Ascending aorta (tissue), 2 donors: Measurements from ENCODE around the gene DBH. TPM values are rescaled to one million over a fixed set of nuclear protein-coding genes. Genes with fewer than 3 reads are reported as not detected.

ENCODE experiments used
- DNase-seq, 2 donors: peaks; one replicate each; pipeline ENCODE4 v3.0.0-alpha.2; 2019; ENCODE audit warnings: low spot score in 2 of 2
- H3K27ac ChIP-seq, 2 donors: fragments of 200-600 bp; sonication (generic); one replicate each; pipeline ENCODE4 v1.5.1; 2016 to 2017; ENCODE audit warnings: mild to moderate bottlenecking in 1 of 2
- H3K27me3 ChIP-seq: fragments of 200-600 bp; sonication (generic); one replicate; pipeline ENCODE4 v1.5.1; 2017
- H3K36me3 ChIP-seq, 2 donors: fragments of 200-600 bp; sonication (generic); one replicate each; pipeline ENCODE4 v1.5.1; 2016
- H3K4me1 ChIP-seq, 2 donors: fragments of 200-600 bp; sonication (generic); one replicate each; pipeline ENCODE4 v1.5.1; 2016 to 2017; ENCODE audit warnings: mild to moderate bottlenecking in 1 of 2
- H3K4me3 ChIP-seq, 2 donors: fragments of 200-600 bp; sonication (generic); one replicate each; pipeline ENCODE4 v1.5.1; 2016 to 2017; ENCODE audit warnings: mild to moderate bottlenecking in 1 of 2
- H3K9me3 ChIP-seq, 2 donors: fragments of 200-600 bp; sonication (generic); one replicate each; pipeline ENCODE4 v1.5.1; 2016
- intact Hi-C: fragments of 100-400 bp; cut with DNase I; formaldehyde crosslinking; loops from one replicate; pipeline ENCODE4 v1.15.1; 2023
- total RNA-seq: library from RNA; depleted of rRNA; stranded (reverse); fragments of >200 nt; gene quantifications from one replicate; pipeline ENCODE4 v1.1.0, GENCODE V29; 2016
- TF ChIP-seq, protein P1 (sequence below), 3 experiments: fragments of 200-600 bp in 2 of 3; fragments of 450-650 bp in 1 of 3; sonication (generic) in 2 of 3; IDR thresholded peaks; one replicate each; pipeline ENCODE4 v1.5.1; 2016 to 2019; ENCODE audit warnings: antibody characterized with exemption in 3 of 3, mild to moderate bottlenecking in 1 of 3, moderate library complexity in 1 of 3

Gene DBH
- total RNA-seq, 1 donor from 2014 or later, result not detected

DNA sequence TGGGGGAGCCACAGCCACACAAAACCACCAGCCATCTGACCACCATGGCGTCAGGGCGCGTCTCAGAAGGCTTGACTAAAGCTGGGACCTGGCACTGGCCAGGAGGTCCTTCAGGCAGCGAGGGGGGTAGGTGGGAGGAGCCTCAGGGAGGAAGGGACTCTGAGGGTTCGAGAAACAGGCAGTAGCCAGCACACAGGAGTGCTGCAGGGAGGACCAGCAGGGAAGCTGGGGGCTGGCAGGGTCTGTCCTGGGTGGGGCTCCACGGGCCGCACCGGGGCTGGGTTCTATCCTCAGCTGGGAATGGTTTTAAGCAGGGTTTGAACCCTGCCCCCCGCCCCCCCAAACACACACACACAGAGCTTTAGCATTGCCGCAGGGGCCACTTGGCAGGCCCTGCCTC lies 34.4 kb upstream of the DBH start:
- intact Hi-C loops, result no loop called here
- no peak for DNase-seq

DNA sequence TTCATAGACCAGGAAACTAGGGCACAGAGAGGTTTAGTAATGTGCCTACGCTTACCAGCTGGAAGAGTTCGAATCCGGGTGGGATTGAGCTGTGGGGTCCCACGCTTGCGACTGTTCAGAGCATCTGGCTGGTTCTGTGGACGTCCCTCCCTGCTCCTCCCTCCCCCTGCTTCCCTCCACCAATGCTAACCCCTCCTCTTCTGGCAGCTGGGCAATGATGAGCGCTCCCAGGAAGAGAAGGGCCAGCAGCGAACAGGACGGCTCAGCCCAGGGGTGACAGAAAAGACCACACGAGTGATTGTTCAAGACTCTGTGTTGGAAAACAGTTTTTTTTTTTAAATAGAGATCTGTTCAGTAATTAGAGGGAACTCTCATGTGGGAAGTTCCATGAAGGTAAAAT lies 33.9 kb upstream of the DBH start:
- no peak overlapping the region for H3K4me3 ChIP-seq
- no peaks in the 10 kb centered on the region for H3K27me3 ChIP-seq
- peaks cover 9 to 10% of the 10 kb centered on the region in 2 donors for H3K9me3 ChIP-seq
- TF ChIP-seq, protein P1, sequence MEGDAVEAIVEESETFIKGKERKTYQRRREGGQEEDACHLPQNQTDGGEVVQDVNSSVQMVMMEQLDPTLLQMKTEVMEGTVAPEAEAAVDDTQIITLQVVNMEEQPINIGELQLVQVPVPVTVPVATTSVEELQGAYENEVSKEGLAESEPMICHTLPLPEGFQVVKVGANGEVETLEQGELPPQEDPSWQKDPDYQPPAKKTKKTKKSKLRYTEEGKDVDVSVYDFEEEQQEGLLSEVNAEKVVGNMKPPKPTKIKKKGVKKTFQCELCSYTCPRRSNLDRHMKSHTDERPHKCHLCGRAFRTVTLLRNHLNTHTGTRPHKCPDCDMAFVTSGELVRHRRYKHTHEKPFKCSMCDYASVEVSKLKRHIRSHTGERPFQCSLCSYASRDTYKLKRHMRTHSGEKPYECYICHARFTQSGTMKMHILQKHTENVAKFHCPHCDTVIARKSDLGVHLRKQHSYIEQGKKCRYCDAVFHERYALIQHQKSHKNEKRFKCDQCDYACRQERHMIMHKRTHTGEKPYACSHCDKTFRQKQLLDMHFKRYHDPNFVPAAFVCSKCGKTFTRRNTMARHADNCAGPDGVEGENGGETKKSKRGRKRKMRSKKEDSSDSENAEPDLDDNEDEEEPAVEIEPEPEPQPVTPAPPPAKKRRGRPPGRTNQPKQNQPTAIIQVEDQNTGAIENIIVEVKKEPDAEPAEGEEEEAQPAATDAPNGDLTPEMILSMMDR (IDR thresholded peaks at IDR 0.05), result no peak
- H3K36me3 ChIP-seq, result no peaks in the 10 kb centered on the region
- no peak for DNase-seq
- intact Hi-C loops, result no loop called here
- H3K27ac ChIP-seq, result no peak overlapping the region
- no peaks in the 10 kb centered on the region for H3K4me1 ChIP-seq

More for the DNA sequence above, 34.4 kb upstream of the DBH start:
- TF ChIP-seq, protein P1 (IDR thresholded peaks at IDR 0.05), result no peak
- Histone ChIP-seq H3K4me1 (no peaks in the 10 kb centered on the region), H3K9me3 (peaks cover 15 to 16% of the 10 kb centered on the region in 2 donors), H3K27ac (no peak overlapping the region), H3K4me3 (no peak overlapping the region), H3K27me3 (no peaks in the 10 kb centered on the region), H3K36me3 (no peaks in the 10 kb centered on the region)

DNA sequence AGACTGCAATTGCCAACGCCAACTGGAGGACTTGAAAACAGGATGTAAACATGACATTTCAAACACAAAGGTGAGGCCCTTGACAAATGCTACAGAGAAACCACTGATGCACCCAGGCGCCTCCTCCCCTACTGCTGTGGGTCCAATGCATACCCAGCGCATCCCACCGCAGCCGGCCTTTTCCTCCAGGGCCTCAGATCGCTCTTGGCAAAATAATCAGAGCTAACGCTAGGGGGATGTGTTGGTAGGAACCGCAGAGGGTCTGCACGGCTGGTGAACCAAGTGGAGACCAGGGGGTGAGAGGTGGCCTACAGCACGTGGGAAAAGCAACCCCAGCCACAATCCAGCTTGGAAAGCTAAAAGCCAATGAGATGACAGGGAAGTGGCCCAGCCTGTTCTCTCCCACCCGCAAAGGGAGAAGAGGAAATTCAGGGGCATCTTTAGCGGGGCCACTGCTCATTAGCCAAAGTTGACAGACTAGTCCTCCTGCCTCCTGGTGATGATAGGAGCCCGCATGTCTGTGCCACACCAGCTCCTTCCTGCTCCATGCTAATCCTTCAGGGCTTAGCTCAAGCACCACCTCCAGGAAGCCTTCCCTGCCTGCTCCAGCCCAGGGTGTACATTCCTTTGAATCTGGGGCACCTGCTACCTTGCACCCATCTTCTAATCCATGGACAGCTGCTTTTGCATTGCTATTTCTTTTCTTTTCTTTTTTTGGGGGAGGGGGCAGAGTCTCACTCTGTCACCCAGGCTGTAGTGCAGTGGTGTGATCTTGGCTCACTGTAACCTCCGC lies 32.8 kb upstream of the DBH start:
- H3K36me3 ChIP-seq, result no peaks in the 10 kb centered on the region
- TF ChIP-seq, protein P1 (IDR thresholded peaks at IDR 0.05), result no peak
- H3K27ac ChIP-seq, result no peak overlapping the region
- no peak for DNase-seq
- H3K4me1 ChIP-seq, result no peaks in the 10 kb centered on the region
- H3K4me3 ChIP-seq, result no peak overlapping the region
- intact Hi-C loops, result no loop called here
- peaks cover 4% of the 10 kb centered on the region for H3K27me3 ChIP-seq
- no peaks in the 10 kb centered on the region for H3K9me3 ChIP-seq

DNA sequence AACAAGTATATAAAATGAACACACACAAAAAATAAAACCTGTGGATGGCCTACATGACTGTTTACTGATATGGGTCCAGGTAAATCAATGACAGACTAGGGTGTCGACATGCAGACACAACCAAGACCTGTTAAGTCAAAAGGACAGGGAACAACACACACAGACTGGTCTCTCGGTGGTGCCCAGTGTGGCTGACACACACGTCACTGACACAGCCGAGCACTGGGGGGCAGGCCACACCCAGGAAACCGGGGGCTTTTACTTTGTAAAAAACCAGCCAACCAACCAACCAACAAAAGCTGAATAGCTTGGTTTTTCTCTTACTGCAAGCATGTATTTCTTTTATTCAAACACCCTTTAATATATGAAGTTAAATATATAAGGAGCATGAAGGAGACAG lies 31.9 kb upstream of the DBH start:
- intact Hi-C loops, result no loop called here
- Histone ChIP-seq H3K4me3 (no peak overlapping the region), H3K27ac (no peak overlapping the region), H3K9me3 (no peaks in the 10 kb centered on the region), H3K27me3 (peaks cover 4% of the 10 kb centered on the region), H3K4me1 (no peaks in the 10 kb centered on the region), H3K36me3 (no peaks in the 10 kb centered on the region)
- DNase-seq, result no peak
- TF ChIP-seq, protein P1 (IDR thresholded peaks at IDR 0.05), result no peak

DNA sequence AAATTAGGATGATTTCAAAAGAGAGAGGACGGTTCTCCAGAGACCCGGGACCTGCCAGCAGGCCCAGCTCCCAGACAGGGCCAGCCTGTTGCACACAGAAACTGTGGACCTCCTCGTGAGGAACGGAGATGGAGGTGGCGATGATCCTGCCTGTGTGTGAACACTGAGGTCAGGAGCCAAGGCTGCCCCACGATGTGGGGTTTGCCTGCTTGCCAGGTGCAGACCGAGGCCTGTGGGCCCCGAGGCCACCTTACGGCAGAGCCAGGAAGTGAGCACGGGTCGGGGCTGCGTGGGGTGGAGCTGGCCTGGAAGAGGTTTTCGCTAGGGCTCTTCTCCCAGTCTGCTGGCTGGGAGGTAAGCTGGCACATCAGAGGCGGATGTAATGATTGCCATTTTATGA lies 31.3 kb upstream of the DBH start:
- intact Hi-C loops, result no loop called here
- DNase-seq, result no peak
- no peaks in the 10 kb centered on the region for H3K36me3 ChIP-seq
- no peaks in the 10 kb centered on the region for H3K4me1 ChIP-seq
- H3K27ac ChIP-seq, result no peak overlapping the region
- TF ChIP-seq, protein P1 (IDR thresholded peaks at IDR 0.05), result no peak
- H3K27me3 ChIP-seq, result peaks cover 4% of the 10 kb centered on the region
- no peaks in the 10 kb centered on the region for H3K9me3 ChIP-seq
- no peak overlapping the region for H3K4me3 ChIP-seq
